ENCODE data around the gene TNNT2.

Gene TNNT2

GRCh38 chr1:201401700-201402099, 24.2 kb upstream of the TNNT2 start:
- no peak for DNase-seq (ENCODE audit: low read depth)

- no peak for DNase-seq (ENCODE audit: low read depth)
Observed at GRCh38 chr1:201400852-201401230, 23.4 kb upstream of the TNNT2 start.

GRCh38 chr1:201400212-201400851, 22.9 kb upstream of the TNNT2 start:
- no peak for DNase-seq (ENCODE audit: low read depth)

GRCh38 chr1:201399352-201400126, 22.1 kb upstream of the TNNT2 start:
- DNase-seq (ENCODE audit: low read depth), result no peak

GRCh38 chr1:201399018-201399351, 21.5 kb upstream of the TNNT2 start, which contains the start of gene LAD1:
Gene LAD1, minus strand, starts transcription at chr1:201399324. Its CDS starts 18 bp downstream, at chr1:201399306.
- no peak for DNase-seq (ENCODE audit: low read depth)

GRCh38 chr1:201397675-201398074, 20.2 kb upstream of the TNNT2 start:
- no peak for DNase-seq (ENCODE audit: low read depth)

- DNase-seq (ENCODE audit: low read depth), result no peak
Observed at GRCh38 chr1:201396861-201397464, 19.5 kb upstream of the TNNT2 start.

- DNase-seq (ENCODE audit: low read depth), result no peak
Observed at GRCh38 chr1:201395936-201396335, 18.5 kb upstream of the TNNT2 start.

- no peak for DNase-seq (ENCODE audit: low read depth)
Observed at GRCh38 chr1:201394591-201394990, 17.1 kb upstream of the TNNT2 start.

GRCh38 chr1:201393076-201393475, 15.6 kb upstream of the TNNT2 start:
- DNase-seq (ENCODE audit: low read depth), result no peak

- DNase-seq (ENCODE audit: low read depth), result no peak
Observed at GRCh38 chr1:201391651-201392511, 14.4 kb upstream of the TNNT2 start.

GRCh38 chr1:201391225-201391624, 13.7 kb upstream of the TNNT2 start:
- DNase-seq (ENCODE audit: low read depth), result no peak

GRCh38 chr1:201389051-201389450, 11.6 kb upstream of the TNNT2 start:
- DNase-seq (ENCODE audit: low read depth), result no peak

- DNase-seq (ENCODE audit: low read depth), result no peak
Observed at GRCh38 chr1:201386208-201386607, 8.7 kb upstream of the TNNT2 start.

GRCh38 chr1:201385299-201385891, 7.9 kb upstream of the TNNT2 start:
- DNase-seq (ENCODE audit: low read depth), result peak; percentile 21

- no peak for DNase-seq (ENCODE audit: low read depth)
Observed at GRCh38 chr1:201384406-201384782, 6.9 kb upstream of the TNNT2 start.

GRCh38 chr1:201383647-201384405, 6.3 kb upstream of the TNNT2 start:
- DNase-seq (ENCODE audit: low read depth), result no peak

- DNase-seq (ENCODE audit: low read depth), result no peak
Observed at GRCh38 chr1:201381130-201381529, 3.6 kb upstream of the TNNT2 start.

- no peak for DNase-seq (ENCODE audit: low read depth)
Observed at GRCh38 chr1:201379733-201380242, 2.3 kb upstream of the TNNT2 start.

GRCh38 chr1:201378804-201379203, 1.3 kb upstream of the TNNT2 start:
- DNase-seq (ENCODE audit: low read depth), result no peak

Measured in activated T-cell treated with anti-CD3 and anti-CD28 coated beads for 1 hour (primary cell).